GM03348 (cell line): ENCODE data around the gene PTGER3.
"Not testable (repeated sequence)": the region's sequence is repeated elsewhere in the genome, so short reads cannot be mapped to it uniquely, and the experiment has no call there.

Experiments used
- DNase-seq: peaks from one replicate; pipeline ENCODE4 v3.0.0; 2012; ENCODE audit warnings: low spot score

Gene PTGER3

GRCh38 chr1:70947835-70948234, 99.8 kb downstream of the PTGER3 start:
- no peak for DNase-seq

DNA sequence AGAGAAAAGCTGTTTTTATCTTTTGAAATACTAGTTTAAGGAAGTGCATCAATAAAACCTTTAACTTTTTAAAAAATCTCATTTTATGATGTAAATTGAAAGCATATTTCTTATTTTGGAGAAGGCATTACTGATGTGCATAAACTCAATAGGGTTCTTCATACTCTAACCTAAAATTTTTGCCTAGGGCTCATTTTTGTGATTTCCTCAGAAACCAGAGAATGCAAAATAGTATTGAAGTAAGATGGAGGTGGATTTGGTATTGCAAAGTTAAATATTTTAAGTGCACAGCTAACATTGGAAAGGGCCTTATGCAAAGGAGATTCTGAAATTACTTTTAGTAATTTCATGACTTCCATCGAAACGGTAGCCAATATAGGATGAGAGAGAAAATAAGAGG, 101.9 kb downstream of the PTGER3 start:
- no peak for DNase-seq

DNA sequence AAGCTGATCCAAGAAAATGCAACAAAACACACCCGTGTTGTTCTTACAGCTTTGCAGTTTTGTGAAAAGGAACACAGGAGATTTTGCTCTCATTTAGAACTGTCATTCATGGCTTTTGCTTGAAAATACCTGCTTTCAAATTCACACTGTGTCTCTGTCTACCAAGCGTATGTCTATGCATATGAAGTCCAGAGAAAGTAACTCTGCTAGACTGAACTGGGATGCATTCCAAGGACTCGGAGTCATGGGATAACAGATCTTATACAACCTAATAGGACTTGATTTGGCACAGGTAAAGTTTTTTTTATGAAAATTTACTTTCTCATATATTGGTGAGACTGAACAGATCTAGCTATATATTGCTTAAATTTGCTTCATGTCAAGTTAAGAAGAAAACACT, 102.4 kb downstream of the PTGER3 start:
- no peak for DNase-seq

DNA sequence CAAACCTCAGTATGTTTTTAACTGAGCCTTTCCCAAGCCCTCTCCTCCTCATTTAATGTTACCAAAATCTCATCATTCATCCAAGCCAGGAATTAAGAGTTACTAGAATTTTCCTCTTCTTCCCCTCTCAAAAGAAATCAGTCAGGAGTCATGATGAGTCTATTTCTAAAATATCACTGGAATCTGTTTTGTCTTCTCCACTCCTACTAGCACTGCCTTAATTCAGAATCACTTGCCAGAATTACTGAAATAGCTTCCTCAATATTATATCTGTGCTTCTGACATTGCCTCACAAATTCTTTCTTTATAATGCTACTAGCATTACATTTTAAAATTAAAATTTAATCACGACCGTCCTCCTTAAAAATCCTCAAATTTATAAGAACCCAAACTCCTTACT, 106.1 kb downstream of the PTGER3 start:
- DNase-seq: peak; percentile 64

GRCh38 chr1:70940398-70940797, 107.2 kb downstream of the PTGER3 start:
- DNase-seq: not testable (repeated sequence)

GRCh38 chr1:70934194-70934961, 113.2 kb downstream of the PTGER3 start:
- peak; percentile 12 for DNase-seq

DNA sequence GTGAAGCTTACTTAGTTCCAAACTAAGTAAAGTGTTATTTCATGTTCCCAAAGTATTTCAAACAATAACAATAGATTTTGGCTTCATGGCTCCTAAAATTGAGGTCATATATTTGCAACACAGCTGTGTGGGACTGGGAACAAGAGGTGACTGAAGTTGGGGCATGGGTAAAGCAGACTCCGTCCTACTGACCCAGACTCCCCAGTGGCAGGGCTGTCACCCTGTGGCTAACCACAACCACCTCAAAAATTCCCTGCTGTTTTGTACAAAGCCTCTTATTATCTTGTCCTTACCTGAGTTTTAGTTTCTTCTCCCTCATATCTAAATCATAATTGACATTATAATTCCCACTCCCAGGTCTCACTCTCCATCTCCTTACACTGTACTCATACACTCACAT, 117.6 kb downstream of the PTGER3 start:
- DNase-seq: no peak

- no peak for DNase-seq
Observed at GRCh38 chr1:70922196-70922595, 125.4 kb downstream of the PTGER3 start.
